Activated CD8-positive, alpha-beta memory T cell treated with anti-CD3 and anti-CD28 coated beads, Interleukin-2, amount 50 U/mL, for 24 hours (primary cell): ENCODE measurements around the gene ALK.

ENCODE experiments used
- DNase-seq: peaks from one replicate; pipeline ENCODE4 v3.0.0-alpha.2; 2020; ENCODE audit errors: extremely low read depth

Gene ALK

GRCh38 chr2:29492701-29493100 is 428.7 kb downstream of the ALK start:
- DNase-seq: no peak

GRCh38 chr2:29490045-29490444 is 431.3 kb downstream of the ALK start:
- no peak for DNase-seq

DNA sequence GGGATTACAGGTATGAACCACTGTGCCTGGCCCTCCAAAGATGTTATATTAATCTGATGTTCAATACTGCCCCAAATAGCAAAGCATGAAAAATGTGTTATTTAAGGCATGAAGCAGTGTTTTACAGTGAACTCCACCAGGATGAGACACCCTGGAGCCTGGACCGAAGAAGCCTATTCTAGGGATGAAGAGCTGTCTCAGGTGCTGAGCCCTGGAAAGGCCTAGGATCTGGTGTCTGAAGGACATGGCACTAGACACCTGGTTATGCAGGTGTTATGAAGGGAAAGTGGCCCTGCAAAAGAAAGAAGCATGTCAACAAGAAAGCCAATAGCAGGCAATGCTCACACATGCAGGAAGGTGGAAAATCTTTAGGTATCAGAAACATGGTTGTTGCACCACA is 431.8 kb downstream of the ALK start:
- no peak for DNase-seq

DNA sequence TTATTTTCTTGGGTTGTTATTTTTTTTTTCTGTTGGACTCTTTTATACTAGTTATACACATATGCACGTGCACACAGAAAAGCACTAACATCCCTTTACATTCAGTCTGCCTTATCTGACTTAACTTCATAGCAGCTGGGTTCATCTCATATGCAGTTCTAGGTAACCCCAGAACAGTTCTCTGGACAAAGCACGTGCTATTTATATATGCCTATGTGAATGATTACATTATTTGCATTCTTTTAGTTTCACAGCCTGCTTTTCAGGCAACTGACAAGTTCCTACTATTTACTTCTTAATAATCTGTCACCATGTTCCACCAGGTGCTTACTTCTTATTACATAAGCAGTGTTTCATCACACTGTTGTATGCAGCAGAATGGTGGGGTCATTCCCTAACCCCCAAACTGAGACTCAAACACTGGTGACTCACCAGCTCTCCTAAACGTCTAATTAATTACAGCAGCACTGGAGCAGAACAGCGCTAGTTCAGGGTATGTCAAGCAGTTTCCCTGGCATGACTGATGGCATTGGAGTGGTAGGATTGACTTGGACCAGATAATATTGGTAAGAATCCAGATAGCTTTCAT is 433.3 kb downstream of the ALK start:
- no peak for DNase-seq

GRCh38 chr2:29485631-29486030 is 435.8 kb downstream of the ALK start:
- DNase-seq: no peak

- no peak for DNase-seq
Observed at GRCh38 chr2:29485117-29485516, 436.3 kb downstream of the ALK start.

DNA sequence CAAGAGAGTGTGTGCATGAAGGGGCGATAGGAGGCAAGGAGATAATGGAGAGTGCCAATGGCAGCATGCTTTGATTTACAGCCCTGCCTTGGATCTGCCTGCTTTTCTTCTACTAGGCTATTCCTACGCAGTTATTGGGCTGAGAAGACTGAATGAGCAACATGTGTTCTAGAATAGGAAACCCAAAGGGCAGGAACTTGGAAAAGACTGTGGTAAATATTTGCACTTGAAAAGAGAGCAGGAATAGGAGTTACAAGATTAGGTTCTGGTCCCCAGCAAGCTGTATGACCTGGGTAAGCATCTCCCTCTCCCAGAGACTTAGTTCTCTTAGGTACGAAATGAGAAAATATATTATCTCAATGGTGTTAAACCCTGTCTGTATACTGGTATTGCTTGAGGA is 438.5 kb downstream of the ALK start:
- DNase-seq: no peak

- DNase-seq: no peak
Observed at GRCh38 chr2:29482348-29482747, 439.0 kb downstream of the ALK start.

DNA sequence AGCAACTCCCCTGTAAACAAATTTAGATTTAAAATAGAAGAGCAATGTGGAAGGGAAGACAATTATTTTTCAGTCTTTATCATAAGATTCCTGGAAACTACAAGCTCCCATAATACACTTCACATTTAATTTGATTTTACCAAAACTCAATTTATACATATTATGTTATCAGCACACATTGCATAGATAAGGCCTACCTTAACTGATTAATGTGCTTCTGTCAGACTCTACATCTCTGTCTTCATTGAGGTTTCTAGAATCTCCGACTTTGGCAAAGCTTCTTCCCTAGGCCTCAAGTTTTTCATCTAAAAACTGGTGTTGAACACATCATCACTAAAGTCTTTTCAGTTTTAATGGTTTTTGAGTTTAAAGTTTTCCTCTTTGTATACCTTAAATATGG is 440.1 kb downstream of the ALK start:
- no peak for DNase-seq

DNA sequence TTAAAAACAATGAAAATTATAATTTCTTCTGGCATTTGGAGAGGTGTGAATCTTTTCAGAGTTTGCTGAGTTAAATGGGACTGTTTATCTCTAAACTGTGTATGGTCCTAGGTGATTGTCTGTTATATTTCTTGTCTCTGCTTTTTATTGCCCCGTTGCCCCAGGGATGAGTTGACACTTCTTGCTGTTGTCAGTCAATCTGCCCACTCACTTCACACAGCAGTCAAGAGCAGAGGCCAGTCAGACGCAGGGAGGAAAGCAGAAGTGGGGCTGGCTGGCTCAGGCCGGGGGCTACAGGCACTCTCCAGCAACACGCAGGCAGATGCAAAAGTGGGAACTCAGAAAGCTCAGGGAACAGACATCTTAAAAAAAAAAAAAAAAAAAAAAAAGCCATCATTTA is 441.0 kb downstream of the ALK start:
- DNase-seq: no peak

DNA sequence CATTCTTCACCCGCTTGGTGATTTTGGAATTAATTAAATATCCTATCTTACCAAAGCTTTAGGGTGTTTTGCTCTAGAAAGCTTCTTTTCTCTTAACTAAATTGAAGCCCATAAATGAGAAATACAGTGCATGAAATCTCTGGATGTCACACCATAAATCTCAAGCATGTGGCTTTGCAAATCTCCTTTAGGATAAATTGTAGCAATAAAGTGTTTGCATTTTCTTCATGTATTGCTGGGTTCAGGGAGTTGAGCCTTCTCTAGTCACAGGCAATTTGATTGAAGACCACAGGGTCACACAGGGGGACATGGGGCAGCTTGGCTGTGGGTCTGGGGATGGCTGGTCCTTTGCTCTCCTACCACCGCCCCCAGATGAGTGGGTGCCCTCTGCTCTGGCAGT is 442.0 kb downstream of the ALK start:
- no peak for DNase-seq

GRCh38 chr2:29478641-29479040 is 442.7 kb downstream of the ALK start:
- DNase-seq: no peak

- no peak for DNase-seq
Observed at GRCh38 chr2:29477186-29477585, 444.2 kb downstream of the ALK start.

GRCh38 chr2:29475499-29475898 is 445.9 kb downstream of the ALK start:
- DNase-seq: no peak

DNA sequence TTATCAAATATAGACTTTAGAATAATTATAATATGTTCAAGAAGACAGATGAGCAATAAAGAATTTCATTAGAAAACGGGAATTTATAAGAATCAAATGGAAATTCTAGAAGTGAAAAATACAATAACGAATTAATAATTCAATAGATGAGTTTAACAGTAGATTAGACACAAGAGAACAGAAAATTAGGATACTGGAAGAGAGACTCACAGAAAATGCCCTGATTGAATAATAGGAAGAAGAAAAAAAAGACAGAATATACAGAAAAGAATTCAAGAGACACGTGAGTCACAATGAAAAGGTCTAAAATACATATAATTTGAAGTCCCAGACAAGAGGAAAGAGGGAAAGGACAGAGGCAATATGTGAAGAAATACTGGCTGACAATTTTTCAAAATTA is 451.4 kb downstream of the ALK start:
- no peak for DNase-seq

DNA sequence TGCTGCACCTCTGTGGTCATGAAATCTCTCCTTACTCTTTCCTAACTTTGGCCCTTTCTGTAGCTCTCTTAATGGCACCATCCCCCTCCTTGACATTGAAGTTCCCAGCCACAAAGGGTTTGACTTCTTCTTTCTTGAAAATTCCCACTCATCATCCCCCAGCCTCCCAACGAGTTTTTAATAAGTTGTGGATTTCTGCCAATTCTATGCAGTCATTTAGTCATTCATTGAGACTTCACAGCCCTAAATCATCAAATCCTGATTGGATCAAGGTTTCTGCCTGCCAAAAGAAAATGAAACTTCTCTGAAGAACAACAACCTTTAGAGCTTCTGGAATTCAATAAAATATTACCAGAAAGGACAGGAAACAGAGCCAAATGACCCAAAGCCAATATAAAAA is 451.9 kb downstream of the ALK start:
- no peak for DNase-seq

DNA sequence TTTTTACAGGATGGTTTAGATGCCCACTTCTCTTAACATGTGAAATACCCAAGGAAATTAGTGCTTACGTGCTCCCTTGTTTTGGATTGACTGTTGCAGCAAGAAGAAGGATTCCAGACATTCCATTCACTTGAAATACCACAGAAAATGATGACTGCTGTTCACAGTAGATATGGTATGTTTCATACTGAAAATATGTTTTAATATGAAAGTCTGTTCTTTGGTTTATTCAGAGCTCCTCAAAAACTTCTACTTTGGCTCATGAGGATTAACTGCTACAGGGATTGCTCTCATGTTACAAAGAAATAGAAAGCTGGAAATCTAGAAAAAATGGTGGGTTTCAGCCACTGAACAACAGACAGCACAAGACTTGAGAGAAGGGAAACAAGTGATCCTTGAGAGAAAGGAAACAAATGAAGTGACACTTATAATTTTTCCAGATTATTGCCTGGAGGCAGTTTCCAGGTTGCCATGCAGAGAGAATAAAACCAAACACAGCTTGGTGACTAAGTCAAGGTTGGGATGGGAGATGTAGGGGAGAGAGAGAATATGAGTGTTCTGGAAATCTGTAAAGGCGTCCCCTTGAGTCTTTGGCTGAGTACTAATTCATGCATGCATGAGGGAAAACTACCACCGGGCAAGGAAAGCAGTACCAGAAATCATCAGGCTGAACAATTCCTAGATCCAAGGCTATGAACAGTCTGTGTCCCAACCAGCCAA is 458.0 kb downstream of the ALK start:
- no peak for DNase-seq

- DNase-seq: no peak
Observed at GRCh38 chr2:29462293-29462692, 459.1 kb downstream of the ALK start.

- DNase-seq: no peak
Observed at GRCh38 chr2:29460190-29460589, 461.2 kb downstream of the ALK start.

GRCh38 chr2:29459445-29460179 is 461.8 kb downstream of the ALK start:
- no peak for DNase-seq

DNA sequence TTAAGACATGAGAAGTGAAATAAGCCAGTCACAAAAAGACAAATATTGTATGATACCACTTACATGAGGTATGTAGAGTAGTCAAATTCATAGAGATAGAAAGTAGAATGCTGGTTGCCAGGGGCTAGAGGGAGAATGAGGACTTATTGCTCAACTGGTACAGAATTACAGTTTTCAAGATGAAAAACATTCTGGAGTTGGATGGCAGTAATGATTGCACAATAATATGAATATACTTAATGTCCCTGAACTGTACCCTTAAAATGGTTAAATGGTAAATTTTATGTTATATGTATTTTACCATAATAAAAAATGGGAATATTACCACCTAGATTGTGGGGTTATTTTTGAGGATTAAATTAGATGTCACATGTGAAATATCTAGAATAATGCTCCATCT is 465.0 kb downstream of the ALK start:
- no peak for DNase-seq

DNA sequence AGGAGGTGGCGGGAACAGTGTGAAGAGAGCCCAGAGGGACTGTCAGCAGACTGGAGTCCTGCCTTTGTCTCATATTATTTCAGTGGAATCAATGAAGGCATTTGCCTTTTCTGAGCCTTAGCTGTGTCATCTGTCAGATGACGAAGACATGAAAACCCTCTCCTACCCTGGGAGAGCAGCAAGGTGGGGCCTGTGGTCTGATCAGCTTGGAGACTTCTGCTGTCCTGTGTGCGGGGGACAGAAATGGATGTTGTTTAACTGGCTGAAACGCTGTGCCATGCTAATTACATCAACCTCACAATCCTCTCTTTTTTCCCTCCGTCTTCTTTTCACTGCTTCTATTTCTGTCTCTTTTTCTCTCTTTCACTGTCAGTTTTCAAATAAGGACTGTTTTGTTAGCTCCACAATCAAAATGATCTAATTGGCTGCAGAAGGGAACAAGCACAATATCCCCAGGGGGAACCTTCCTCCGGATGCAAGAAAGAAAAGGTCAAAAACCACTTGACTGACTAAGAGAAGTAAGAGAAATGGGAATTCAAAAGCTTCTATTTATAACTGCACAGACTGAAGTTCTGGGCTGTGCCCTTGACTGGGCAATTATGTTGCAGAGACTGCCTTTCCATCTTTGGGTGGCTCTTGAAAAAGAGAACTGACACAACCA is 466.1 kb downstream of the ALK start:
- DNase-seq: no peak

DNA sequence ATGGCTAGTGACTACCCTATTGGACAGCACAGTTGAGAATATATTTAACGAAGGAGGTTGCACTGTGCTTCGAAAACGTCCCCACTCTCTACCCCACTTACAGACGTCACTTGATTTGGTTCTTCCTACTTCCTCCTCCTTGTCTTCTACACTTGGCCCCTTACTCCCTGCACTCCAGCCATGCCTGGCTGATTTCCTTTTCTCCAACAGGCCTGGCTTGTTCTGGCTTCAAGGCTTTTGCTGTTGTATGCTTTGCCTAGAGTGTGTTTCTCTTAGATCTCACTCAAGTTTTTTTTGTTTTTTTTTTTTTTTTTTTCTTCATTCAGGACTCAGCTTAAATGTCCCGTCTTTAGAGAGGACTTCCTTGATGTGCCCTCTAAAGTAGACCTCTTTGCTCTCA is 469.4 kb downstream of the ALK start:
- no peak for DNase-seq
